ENCODE data around the gene MPG.
A peak's percentile ranks its signal among the peaks of the same experiment; 100 is the strongest.
"Not testable (repeated sequence)": the region's sequence is repeated elsewhere in the genome, so short reads cannot be mapped to it uniquely, and the experiment has no call there.

Gene MPG

DNA sequence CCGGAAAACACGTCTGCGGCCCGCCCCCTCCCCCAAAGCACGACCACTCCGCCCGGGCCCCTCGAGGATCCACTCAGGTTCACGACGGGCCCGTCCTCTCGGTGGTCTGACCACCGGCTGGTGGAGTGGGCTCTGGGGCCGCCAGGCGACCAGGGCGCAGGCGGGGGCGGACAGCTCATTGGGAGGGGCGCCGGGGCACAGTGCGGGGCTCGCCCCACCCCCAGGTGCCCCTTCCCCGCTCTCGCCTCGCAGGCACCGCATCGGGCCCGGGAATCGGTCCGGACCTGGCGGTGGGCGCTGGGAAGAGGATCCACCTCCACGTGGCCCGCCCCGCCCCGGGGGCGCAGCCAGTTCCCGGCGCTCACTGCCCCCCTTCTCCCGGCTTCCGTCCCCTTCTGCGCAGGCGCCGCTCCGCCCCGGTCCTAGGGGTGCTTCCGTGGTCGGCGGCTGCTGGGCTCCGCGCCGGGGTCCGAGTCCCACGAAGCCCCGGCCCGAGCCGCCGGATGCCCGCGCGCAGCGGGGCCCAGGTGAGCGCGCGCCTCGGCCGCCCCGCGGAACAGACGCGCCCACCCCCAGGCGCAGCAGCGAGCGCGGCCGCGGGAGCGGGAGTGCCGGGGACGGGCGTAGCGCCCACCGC lies at the start of gene MPG:
TSS of gene MPG (plus strand) at position 419 of the 637 bp plus-strand sequence. CDS start at position 504, 85 bp downstream.
- DNase-seq (ENCODE audit: low read depth in 2 of 2): peak; percentile 42 to 48

DNA sequence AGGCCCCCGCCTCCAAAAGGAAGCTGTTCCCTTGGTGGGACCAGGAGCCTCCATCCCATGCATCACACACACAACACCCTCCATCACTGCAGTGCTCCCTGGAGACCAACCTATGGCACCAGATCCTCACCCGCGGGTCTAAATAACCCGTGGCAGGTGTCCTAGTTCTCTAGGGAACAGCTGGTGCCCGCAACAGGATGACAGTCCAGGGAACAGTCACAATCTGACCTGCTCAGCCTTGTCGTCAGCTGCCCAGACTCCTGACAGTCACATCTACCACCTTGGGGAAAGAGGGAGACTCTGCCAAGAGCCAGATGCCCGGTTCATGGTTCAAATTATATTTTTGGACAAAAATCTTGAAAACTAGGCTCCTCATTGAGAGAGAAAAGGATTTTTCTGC lies 47.4 kb upstream of the MPG start:
- DNase-seq (ENCODE audit: low read depth in 2 of 2): not testable (repeated sequence)

GRCh38 chr16:33154-33876 lies 44.7 kb upstream of the MPG start:
- not testable (repeated sequence) for DNase-seq (ENCODE audit: low read depth in 2 of 2)

GRCh38 chr16:33877-34647 lies 44.0 kb upstream of the MPG start:
- DNase-seq (ENCODE audit: low read depth in 2 of 2): no peak

- DNase-seq (ENCODE audit: low read depth in 2 of 2): no peak
Measured at GRCh38 chr16:34648-34987, 43.4 kb upstream of the MPG start.

GRCh38 chr16:35011-35677 lies 42.9 kb upstream of the MPG start:
- DNase-seq (ENCODE audit: low read depth in 2 of 2): no peak

DNA sequence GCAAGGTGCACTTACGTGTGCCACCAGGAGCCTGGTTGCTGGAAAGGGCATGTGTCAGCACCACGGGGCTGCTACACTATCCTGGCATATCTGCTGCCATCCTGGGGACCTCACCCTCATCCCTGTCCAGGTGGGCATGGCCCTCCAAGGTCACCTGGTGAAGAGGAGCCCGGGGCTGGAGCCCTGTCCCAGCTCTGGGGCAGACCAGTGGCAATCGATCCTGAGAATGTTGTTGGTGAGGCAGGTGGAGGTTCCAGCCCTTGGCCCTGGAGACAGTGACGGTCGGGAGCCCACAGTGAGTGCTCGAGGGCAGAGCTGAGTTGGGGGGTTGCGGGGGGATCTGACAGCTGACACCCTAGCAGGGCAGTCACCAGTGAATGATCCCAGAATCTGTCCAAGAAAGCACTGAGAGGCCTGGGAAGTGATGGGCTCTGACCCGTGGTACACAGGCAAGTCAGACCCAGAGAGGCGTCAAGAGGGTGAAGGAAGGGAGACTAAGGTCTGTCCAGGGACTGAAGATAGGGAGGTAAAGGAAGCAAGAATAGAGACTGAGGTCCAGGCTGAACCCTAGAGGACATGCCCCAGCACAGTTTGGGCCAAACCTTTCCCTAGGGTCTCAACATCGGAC lies 42.2 kb upstream of the MPG start:
- DNase-seq (ENCODE audit: low read depth in 2 of 2): no peak

DNA sequence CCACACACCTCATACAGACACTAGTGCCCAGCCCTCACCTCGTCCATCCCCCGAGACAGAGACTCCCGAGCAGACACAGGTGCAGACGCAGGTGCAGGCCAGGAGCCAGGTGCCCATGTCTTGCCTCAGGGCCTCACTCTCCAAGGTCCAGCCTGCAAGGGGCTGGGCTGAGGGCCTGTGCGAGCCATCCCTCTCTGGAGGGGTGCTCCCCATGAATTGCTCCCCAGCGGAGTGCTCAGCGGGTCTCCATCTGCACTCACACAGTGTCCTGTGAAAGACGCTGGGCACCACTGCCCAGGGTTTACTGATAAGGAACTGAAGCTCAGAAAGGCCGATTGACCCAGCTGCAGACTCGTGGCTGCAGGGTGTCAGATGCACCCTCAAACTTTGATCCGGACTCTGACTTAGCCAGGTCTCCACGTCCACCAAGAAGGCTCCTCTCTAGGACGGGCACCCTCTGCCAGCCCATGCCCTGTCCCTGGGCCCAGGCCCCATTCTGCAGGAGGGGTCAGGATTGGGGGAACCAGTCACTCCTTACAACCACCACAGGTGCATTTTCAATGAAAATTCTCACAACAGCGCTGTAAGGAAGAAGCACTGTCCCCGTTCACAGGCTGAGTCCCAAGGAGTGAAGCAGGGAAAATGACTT lies 41.6 kb upstream of the MPG start:
- DNase-seq (ENCODE audit: low read depth in 2 of 2): no peak

GRCh38 chr16:37511-37910 lies 40.5 kb upstream of the MPG start:
- no peak for DNase-seq (ENCODE audit: low read depth in 2 of 2)

GRCh38 chr16:38206-38605 lies 39.8 kb upstream of the MPG start:
- DNase-seq (ENCODE audit: low read depth in 2 of 2): not testable (repeated sequence)

DNA sequence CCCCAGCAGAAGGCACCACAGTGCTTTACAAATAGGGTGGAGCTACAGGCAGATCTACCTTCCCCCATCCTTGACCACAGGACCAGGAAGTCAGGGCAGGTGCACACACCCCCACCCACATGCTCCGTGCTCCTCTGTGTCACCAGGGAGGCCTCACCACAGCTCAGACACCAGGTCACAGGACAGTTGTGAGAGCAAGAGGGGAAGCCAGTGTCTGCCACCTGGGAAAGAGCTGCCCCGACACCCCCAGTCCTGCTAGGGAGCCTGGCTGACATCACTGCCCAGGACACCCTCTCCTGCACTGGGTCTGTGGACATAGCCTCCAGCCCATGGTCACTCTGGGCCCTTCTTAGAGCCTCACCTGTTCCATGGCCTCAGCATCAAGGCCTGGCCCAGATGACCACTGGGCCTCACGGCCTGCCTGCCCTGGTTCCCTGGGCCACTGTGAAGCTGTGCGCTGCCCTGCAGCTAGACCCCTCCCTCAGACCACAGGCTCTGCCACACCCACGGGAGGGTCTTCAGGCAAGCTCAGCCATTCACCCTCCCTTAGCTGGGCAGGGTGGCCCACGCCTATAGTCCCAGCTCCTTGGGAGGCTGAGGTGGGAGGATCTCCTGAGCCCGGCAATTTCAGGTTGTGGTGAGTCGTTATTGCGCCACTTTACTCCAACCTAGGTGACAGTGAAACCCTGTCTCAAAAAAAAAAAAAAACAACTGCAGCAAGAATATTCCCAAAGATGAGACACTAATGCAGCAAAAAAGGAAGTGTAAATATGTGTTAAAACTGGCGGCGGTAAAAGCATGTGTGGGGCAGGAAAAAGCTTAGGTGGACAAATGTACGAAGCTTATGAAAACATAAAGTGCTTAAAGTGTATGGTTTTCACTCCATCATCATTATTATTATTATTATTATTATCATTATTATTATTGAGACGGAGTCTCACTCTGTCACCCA lies 38.8 kb upstream of the MPG start:
- DNase-seq (ENCODE audit: low read depth in 2 of 2): no peak

DNA sequence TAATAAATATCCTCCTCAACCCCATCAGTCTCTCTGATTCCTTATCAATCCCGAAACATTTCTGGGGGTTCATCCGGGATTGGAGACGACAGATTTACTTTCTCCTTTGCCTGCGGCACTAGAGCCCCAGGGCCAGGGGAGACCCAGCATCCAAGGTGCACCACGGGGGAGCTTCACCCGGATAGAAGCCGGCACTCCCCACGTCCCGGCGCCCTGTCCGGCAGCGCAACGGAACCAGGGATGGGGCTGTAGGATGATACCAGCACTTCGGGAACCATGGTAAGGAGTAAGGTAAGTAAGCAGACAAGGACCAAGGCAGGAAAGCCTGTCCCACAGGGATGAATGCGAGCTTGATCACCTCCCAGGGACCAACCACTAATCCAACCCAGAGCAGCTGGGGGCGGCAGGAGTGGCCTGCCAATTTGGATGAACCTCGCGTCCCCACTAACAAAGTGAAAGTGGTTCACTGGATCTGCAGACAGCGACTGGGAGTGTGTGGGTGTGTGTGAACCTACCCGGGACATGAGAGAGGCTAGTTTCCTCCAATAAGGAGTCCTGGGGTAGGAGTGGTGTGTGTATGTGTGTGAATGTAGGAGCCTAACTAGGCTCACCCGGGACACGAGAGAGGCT lies 36.5 kb upstream of the MPG start:
- DNase-seq (ENCODE audit: low read depth in 2 of 2): no peak

DNA sequence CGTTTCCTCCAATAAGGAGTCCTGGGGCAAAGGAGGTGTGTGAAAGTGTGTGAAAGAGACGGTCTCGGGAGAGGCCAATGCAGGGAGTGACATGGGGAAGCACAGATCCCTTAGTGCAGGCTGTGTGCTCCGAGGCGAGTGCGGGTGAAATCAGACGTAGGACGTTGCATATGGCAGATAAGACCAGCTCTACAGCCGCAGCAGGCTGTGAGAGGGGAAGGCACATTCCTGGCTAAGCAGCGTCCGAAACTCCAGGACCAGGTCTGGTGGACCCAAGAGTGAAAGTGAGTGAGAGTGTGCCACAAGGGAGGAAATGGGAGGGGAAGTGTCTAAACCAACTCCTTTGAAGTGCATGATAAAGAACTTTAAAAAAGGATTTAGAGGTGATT lies 36.0 kb upstream of the MPG start:
- DNase-seq (ENCODE audit: low read depth in 2 of 2): no peak

GRCh38 chr16:42691-43090 lies 35.3 kb upstream of the MPG start:
- DNase-seq (ENCODE audit: low read depth in 2 of 2): no peak

GRCh38 chr16:43294-43693 lies 34.7 kb upstream of the MPG start:
- no peak for DNase-seq (ENCODE audit: low read depth in 2 of 2)

GRCh38 chr16:44655-45054 lies 33.4 kb upstream of the MPG start:
- DNase-seq (ENCODE audit: low read depth in 2 of 2): no peak

- DNase-seq (ENCODE audit: low read depth in 2 of 2): no peak
Measured at GRCh38 chr16:45454-45853, 32.6 kb upstream of the MPG start.

GRCh38 chr16:46510-46909 lies 31.5 kb upstream of the MPG start:
- not testable (repeated sequence) for DNase-seq (ENCODE audit: low read depth in 2 of 2)

- DNase-seq (ENCODE audit: low read depth in 2 of 2): no peak
Measured at GRCh38 chr16:47234-47633, 30.8 kb upstream of the MPG start.

Measured in fibroblast of skin of left biceps (primary cell).